Activated CD8-positive, alpha-beta memory T cell treated with anti-CD3 and anti-CD28 coated beads, Interleukin-2, amount 50 U/mL, for 48 hours (primary cell): ENCODE measurements around the gene MRFAP1.
"Not testable (repeated sequence)": the region's sequence is repeated elsewhere in the genome, so short reads cannot be mapped to it uniquely, and the experiment has no call there.

Experiments
- DNase-seq: peaks from one replicate; pipeline ENCODE4 v3.0.0-alpha.2; 2020

Gene MRFAP1

GRCh38 chr4:6641164-6641970 is 882 bp downstream of the MRFAP1 start:
- peak; percentile 63 for DNase-seq

- no peak for DNase-seq
Observed at GRCh38 chr4:6641971-6642320, 1.5 kb downstream of the MRFAP1 start.

GRCh38 chr4:6643141-6643847 is 2.8 kb downstream of the MRFAP1 start:
- DNase-seq = no peak

- DNase-seq = no peak
Observed at GRCh38 chr4:6644792-6645530, 4.5 kb downstream of the MRFAP1 start.

DNA sequence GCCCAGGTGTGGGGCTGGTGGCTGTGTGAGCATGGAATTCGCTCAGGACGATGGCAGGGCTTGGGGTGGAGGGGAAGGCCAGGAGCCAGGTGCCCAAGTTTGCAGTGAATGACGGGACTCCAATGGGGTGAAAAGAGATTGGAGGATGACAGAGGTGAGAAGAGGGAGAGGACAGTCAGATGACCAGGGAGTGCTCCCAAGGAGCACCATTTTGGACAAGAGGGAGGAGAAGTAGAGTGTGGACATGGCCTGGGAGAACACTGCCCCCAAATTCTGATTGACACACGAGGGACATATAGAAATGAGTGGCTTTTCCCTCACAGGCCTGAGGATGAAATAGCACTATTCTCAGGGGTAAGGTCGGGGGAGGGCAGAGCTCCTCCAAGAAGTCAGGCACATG is 6.7 kb downstream of the MRFAP1 start:
- no peak for DNase-seq

- DNase-seq = no peak
Observed at GRCh38 chr4:6647582-6648230, 7.2 kb downstream of the MRFAP1 start.

- no peak for DNase-seq
Observed at GRCh38 chr4:6649216-6649615, 8.7 kb downstream of the MRFAP1 start.

DNA sequence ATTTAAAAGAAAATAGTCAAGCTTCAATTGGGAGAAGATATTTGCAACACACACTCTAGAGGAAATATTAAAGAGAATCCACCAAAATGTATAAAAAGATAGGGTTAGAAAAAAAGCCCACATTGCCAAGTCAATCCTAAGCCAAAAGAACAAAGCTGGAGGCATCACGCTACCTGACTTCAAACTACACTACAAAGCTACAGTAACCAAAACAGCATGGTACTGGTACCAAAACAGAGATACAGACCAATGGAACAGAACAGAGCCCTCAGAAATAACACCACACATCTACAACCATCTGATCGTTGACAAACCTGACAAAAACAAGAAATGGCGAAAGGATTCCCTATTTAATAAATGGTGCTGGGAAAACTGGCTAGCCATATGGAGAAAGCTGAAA is 13.7 kb downstream of the MRFAP1 start:
- not testable (repeated sequence) for DNase-seq

GRCh38 chr4:6655291-6655690 is 14.8 kb downstream of the MRFAP1 start:
- not testable (repeated sequence) for DNase-seq

DNA sequence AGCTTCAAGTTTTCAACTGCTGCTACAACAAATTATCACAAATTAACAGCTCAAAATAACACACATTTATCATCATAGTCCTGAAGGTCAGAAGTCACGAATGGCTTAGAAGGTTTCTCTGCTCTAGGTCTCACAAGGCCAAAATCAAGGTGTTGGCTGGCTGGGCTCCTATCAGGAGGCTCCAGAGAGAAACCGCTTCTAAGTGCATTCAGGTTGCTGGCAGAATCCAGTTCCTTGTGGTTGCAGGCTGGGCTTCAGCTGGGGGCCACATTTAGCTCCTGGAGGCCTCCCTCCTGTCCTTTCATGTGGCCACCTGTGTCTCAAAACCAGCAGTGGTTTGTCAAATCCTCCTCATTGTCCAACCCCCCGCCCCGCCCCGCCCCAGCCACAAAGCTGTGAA is 15.4 kb downstream of the MRFAP1 start:
- no peak for DNase-seq

DNA sequence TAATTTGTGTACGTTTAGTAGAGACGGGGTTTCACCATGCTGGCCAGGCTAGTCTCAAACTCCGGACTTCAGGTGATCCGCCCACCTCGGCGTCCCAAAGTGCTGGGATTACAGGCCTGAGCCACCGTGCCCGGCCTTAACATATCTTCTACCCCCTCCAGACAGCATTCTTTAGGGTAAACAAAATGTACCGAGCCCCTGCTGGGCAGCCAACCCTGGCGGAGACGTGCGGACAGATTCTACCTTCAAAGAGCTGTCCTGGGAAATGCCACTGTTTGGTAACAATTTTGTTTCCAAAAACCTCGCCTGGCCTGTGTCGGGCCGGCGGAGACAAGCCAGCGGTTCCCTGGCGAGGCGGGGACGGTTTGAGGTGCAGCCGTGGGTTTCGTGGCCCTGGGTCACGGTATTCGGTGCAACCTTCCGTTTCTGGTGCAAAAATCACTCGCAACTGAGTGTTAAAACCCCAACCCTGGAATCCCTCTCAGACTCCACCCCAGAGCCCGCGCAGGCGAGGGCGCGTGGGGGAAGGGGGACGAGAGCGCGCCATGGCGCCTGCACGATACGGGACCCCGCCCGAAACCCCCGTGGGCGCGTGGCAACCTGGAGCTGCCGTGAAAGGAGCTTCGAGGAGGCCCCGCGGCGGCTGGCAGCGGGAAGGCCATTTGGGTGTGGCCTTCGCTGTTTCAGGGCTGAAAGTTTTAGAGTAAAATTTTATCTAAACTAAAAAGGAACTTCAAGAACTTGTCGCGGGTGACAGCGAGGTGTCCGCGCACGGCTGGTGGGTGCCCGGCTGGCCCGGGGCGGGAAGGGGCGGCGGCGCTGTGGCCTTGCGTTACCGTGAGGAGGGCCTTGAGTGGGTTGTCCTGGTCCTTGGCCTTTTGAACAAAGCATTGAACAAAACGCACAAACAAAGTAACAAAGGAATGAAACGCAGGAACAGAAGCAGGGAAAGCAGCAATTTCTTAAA is 17.0 kb downstream of the MRFAP1 start:
- no peak for DNase-seq

GRCh38 chr4:6658209-6658595 is 17.7 kb downstream of the MRFAP1 start:
- DNase-seq = no peak

DNA sequence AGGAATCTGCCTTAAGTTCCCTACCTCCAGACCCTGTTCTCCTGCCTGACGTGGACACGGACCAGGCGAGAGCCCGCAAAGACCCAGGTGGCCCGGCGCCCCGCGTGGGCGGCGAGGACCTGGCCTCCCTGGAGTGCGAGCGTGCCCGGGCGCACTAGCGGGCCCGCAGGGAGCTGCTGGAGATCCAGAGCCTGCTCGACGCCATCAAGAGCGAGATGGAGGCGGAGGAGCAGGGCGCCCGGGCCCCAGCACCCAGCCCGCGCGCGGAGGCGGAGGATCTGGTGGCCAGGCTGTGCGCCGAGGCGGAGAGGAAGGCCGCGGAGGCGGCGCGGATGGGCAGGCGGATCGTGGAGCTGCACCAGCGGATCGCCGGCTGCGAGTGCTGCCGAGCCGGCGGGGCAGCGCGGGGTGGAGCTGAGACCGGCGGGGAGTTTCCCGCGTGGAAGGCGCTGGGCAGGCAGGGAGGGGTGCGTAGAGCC is 18.2 kb downstream of the MRFAP1 start:
- peak; percentile 77 for DNase-seq

GRCh38 chr4:6659897-6660296 is 19.4 kb downstream of the MRFAP1 start:
- DNase-seq = no peak

DNA sequence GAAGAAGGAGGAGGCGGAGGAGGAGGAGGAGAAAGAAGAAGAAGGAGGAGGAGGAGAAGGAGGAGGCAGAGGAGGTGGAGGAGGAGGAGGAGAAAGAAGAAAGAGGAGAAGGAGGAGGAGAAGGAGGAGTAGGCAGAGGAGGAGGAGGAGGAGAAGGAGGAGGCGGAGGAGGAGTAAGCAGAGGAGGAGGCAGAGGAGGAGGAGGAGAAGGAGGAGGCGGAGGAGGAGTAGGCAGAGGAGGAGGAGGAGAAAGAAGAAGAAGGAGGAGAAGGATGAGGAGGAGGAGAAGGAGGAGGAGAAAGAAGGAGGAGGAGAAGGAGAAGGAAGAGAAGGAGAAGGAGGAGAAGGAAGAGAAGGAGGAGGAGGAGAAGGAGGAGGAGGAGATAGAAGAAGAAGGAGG is 19.9 kb downstream of the MRFAP1 start:
- no peak for DNase-seq

DNA sequence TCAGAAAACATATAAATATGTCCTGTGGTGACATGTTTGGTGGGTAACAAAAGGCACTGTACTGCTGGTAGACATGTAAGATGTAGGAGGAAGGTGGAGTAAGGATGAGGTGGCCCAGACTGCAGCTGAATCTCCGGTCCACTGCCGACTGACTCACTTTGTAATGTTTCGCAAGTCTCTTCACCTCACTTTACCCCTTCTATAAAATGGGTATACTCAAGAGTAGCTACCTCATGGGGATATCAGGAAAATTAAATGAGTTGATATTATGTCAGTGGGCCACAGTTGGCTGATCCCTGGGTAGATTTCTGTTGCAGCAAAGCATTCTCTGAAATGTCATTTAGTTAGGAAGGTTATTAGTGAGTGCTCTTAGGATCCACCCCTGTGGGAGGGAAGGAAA is 22.1 kb downstream of the MRFAP1 start:
- DNase-seq = no peak

- DNase-seq = no peak
Observed at GRCh38 chr4:6663596-6664393, 23.3 kb downstream of the MRFAP1 start.

DNA sequence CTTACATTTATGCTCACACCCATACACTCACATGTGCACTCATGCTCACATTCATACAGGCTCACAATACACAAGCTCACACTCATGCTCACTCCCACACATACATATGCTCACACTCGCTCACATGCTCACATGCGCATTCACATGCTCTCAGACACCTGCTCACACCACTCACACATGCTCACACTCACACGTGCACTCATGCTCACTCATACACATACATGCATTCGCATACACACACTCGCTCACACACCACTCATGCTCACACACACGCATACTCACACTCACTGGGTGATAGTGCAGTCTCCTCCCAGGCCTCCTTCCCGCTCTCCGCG is 24.8 kb downstream of the MRFAP1 start:
- DNase-seq = no peak

DNA sequence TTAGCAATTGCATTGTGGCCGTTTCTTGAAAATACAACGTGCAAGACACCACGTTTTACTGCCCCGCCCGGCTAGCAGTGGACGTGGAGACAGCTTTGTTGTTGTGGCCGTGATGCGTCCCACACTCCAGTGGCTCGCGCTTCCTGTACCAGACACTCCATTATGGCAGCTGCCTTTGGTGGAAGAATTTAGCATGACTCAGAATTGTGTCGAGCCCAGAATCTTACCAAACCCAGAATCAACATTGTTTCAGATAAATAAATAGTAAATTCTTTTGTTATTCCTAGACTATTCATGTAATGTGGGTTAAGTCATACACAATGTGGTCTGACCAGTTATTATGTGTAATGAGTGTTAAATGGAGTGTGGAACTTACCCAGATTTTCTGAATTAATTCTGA is 27.9 kb downstream of the MRFAP1 start:
- DNase-seq = no peak

DNA sequence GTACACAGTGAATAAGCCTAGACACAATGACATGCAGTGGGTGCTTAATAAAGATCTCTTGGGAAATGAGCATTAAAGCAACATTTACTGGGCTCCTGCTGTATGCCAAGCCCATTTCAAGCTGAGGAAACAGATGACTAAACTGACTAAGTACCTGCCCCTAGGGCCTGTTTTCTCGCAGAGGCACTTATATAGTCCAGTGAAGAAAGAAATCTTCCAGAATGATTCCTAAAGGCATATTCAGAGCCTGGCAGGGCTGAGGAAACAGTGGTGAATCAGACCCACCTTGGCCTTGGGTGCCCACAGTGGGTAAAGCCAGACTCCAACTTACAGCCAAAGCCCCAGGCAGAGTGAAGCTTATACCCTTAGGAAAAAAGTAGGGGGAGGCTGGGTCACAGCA is 31.2 kb downstream of the MRFAP1 start:
- no peak for DNase-seq

GRCh38 chr4:6672131-6672530 is 31.6 kb downstream of the MRFAP1 start:
- no peak for DNase-seq
